ENCODE measurements around the gene FFAR2.
"Not testable (repeated sequence)": the region's sequence is repeated elsewhere in the genome, so short reads cannot be mapped to it uniquely, and the experiment has no call there.

The FFAR2 gene

DNA sequence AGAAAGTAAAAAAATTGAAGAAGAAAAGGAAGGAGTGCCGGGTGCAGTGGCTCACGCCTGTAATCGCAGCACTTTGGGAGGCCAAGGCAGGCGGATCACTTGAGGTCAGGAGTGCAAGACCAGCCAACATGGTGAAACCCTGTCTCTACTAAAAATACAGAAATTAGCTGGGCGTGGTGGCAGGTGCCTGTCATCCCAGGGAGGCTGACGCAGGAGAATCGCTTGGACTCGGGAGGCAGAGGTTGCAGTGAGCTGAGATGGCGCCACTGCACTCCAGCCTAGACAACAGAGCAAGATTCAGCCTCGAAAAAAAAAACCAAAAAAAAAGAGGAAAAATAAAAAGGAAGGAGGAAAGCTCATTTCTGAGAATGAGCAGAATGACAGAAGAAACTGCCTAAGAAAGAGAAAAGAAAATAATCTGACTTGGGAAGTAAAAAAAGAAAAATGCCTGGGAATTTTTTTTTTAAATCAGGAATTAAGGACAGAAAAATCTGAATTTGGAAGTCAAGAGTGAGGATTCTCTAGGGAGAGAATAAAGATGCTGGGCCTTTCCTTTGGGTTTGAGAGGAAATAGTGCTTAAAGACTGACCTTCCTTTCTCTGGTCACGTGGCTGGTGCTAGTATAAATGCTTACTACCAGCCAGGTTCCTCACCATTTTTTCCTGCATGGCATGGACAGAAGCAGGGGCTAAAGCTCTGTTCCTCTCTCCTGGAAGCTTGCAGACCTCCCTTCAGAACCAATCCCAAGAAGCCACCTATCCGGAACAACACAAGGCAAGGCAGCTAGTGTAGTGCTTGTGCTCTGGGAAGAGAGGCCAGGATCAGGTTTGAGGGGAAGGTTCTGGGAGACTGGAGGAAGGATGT lies at the start of gene FFAR2:
Gene FFAR2 (plus strand): TSS at position 652 of the 864 bp plus-strand sequence. CDS start 1,458 bp downstream, outside the sequence.
- no peak for DNase-seq

DNA sequence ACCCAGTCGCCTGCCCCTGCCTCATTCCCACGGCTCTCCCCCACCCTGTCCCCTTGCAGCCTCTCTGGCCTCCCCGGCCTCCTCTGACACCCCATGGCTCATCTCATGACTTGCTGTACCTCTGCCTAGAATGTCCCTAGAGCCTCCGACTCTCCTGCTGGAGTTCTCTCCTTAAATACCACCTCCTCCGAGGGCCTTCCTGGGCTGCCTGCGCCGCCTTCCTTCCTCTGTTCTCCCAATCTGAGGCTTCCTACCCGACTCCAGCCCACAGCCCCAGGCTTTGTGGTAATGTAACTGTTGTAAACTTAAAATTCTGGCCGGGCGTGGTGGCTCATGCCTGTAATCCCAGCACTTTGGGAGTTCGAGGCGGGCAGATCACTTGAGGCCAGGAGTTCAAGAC lies 49.5 kb upstream of the FFAR2 start:
- DNase-seq: no peak

DNA sequence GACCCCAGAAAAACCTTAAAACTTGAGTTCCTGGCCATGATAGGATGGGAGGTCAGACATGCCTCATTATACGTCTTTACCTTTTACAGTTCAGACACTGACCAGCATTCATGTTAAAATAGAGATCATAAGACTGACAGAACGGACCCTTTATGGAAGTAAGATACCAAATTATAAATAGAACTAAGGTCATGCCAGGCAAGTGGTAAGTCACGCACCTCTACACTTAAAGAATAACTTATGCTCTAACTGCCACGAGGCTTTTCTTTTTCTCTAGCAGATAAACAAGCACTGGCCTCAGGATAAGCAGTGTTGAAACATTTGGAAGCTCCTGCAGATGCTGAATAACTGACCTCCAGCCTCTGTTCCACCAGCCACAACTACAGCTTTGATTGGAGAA lies 48.8 kb upstream of the FFAR2 start:
- no peak for DNase-seq

DNA sequence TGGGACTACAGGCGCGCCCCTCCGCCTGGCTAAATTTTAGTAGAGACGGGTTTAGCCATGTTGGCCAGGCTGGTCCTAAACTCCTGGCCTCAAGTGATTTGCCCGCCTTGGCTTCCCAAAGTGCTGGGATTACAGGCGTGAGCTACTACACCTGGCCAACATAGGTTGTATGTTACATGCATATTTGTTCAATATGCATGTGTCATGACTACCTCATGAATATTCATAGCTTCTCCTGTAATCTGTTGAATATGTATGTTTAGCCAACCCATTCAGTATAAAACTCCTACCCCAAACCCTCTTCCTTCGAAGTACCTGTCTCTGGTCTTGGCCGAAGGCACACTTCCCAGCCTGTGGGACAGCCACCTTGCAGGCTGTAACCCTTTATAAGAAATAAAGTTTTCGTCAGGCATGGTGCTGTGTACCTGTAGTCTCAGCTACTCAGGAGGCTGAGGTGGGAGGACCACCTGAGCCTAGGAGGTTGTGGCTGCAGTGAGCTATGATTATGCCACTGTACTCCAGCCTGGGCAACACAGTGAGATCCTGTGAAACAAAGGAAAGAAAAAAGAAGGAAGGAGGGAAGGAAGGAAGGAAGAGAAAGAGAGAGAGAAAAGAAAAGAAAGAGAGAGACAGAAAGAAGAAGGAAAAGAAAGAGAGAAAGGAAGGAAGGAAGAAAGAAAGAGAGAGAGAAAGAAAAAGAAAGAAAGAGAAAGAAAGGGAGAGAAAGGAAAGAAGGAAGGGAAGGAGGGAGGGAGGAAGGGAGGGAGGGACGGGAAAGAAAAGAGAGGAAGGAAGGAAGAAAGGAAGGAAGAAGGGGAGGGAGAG lies 47.9 kb upstream of the FFAR2 start:
- no peak for DNase-seq

DNA sequence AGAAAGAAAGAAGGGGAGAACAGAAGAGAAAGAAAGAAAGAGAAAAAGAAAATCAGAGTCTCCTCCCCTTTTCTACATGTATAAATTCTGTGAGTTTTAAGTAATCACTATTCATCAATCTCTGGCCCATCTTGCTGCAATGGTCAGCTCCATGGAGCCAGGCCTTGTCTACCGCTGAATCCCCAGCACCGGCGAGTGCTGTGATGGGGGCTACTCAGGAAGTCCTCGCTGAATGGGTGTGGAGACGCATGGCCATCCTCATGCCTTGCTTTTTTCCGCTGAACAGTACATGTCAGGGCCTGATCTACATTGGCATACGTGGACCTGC lies 47.3 kb upstream of the FFAR2 start:
- DNase-seq: no peak

DNA sequence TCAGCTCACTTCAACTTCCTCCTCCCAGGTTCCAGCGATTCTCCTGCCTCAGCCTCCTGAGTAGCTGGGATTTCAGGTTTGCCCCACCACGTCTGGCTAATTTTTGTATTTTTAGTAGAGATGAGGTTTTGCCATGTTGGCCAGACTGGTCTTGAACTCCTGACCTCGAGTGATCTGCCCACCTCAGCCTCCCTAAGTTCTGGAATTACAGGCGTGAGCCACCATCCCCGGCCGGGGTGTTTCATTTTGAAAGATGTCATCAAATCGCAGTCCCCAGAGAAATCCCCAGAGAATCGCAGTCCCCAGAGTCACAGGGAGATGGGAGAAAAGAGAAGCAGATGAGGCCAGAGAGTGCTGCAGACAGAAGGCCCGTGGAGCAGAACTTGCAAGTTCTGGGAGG lies 46.6 kb upstream of the FFAR2 start:
- not testable (repeated sequence) for DNase-seq

DNA sequence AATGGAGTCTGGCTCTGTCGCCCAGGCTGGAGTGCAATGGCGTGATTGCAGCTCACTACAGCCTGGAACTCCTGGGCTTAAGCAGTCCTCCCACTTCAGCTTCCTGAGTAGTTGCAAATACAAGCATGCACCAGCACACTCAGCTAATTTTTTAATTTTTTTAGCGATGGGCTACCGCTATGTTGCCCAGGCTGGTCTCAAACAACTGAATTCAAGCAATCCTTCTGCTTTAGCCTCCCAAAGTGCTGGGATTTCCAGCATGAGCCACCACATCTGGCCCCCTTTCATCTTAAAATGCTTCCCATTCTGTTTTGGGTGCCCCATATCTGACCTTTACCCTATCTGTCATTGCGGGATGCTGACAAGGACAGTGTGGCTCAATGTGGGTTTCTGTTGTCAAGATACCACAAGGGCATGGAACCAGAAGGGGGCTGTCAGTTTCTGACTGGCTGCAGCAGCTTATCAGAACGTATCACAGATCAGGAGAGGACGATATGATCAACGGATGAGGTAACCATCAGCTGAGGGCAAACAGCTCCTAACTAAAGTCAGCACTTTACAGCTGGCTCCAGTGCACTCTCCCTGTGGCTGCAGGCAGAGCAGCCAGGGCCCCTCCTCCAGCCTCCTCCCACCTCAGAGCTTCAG lies 44.8 kb upstream of the FFAR2 start:
- DNase-seq: no peak

DNA sequence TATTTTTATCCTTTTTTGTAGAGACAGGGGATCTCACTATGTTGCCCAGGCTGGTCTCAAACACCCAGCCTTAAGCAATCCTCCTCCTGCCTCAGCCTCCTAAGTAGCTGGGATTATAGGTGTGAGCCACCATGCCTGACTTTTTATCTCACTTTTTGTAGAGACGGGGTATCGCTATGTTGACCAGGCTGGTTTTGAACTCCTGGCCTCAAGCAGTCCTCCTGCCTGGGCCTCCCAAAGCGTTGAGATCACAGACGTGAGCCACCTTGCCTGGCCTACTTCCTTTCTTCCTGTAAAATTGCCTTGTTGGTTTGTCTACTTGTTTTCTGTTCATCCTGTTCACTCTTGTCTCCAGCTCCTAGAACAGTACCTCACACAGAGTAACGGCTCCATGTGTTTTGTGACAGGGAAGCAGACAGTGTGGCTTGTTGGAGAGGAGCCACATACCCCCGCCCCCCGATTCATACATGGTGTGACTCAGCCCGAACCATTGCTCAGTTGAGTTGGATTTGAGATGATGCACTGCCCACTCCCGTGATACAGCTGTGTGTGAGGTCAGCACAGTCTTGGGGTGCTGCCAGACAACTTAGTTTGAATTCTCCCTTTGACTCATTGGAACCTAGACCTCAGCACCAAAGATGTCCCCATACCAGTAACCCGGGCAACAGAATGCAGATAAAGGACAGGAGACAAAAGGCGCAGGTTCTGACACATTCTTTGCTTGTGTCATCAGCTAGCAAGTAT lies 43.0 kb upstream of the FFAR2 start:
- no peak for DNase-seq

DNA sequence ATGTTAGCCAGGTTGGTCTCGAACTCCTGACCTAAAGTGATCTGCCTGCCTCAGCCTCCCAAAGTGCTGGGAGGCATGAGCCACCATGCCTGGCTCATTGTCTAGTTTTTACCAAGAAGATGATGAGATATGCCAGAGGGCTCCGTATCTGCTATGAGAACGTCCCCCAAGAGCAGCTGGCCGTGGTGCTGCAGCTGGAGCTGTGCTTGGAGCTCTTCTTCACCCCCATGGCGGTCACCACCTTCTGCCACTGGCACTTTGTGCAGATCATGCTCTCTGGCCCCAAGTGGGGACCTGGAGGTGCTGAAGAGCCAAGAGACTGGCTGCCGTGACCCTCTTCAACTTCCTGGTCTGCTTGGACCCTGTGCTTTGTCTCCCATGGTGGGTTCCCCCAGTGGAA lies 40.4 kb upstream of the FFAR2 start:
- no peak for DNase-seq

DNA sequence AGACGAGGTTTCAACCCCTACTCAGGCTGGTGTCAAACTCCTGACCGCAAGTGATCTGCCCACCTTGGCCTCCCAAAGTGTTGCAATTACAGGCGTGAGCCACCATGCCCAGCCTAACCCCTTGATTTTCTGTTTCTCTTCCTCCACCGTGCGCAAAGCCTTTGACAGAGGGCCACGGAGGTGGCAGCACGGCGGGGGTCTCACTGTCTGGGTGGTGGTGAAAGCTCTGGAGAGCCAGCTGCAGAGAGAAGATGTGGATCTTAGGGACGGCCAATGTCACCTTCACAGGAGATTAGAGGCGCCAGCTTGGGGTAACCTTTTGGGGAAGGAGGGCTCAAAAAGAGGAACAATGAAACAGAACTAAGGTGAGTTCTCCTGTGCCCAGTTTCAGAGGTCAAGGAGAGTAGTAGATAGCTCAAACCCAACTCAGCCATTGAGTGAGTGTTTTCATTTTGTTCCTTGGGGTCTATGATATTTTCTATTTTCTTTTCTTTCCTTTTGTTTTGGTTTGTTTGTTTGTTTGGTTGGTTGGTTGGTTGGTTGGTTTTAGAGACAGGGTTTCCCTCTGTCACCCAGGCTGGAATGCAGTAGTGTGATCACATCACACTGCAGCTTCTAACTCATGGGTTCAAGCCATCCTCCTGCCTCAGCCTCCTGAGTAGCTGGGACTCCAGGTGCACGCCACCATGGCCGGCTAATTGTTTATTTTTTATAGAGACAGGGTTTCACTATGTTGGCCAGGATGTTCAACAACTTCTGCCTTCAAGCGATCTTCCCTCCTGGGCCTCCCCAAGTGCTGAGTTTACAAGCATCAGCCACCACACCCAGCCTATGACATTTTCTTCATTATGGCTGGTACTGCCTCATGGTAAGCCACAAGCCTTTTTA lies 39.5 kb upstream of the FFAR2 start:
- no peak for DNase-seq

DNA sequence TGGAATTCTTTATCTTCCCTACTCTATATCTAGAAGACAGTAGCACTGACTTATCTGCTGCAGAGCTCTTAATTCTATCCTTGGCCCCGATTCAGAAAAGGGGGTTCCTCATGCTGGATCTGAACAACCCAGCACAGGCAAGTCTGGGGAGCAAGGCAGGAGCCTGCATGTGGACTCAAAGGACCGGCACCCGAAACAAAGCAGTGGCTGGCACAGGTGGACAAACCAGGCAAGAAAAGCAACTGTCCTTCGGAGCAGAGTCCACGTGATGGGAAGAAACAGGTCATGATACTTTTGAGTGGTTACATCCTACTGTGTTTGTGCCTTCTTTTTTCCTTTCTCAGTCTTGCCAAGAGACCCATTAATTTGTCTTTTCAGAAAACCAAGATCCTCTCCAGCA lies 38.9 kb upstream of the FFAR2 start:
- no peak for DNase-seq

DNA sequence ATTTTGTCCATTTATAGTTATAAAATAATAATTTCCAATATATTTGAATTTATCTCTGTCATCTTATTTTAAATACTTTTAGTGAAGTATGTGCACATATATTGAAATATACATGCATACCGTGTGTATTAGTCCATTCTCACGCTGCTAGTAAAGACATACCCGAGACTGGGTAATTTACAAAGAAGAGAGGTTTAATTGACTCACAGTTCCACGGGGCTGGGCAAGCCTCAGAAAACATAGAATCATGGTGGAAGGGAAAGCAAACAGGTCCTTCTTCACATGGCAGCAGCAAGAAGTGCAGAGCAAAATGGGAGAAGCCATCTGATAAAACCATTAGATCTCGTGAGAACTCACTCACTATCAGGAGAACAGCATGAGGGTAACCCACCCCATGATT lies 37.6 kb upstream of the FFAR2 start:
- DNase-seq: no peak

DNA sequence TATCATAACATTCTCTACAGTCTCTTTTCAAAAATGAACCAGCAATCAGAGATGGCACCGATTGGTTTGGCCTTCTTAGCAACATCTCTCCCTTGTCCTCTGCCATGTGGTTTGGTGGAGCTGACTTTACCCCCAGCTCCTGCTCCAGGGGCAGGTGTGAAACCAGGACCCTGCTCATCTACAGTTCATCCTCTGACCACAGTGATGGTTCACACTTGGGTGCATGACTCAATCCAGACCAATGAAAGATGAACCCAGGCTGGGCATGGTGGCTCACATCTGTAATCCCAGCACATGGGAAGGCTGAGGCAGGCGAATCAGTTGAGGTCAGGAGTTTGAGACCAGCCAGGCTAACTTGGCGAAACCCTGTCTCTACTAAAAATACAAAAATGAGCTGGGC lies 33.6 kb upstream of the FFAR2 start:
- no peak for DNase-seq

DNA sequence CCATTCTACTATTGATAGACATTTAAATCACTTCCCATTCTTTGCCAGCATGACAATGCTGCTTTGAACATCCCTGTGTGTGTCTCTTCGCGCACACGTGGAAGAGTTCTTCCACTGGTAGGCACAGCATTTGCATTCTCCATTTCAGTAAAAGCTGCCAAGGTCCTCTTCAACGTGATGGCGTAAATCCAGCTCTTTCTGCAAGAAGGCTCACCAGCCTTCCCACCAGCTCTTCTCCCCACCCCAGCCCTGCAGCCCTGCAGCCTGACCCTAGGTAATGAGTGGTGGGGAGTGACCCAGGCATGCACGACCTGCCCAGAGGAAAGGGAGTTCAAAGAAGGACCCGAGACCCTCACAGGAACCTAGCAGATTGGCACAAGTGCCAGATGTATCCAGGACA lies 31.7 kb upstream of the FFAR2 start:
- DNase-seq: no peak

DNA sequence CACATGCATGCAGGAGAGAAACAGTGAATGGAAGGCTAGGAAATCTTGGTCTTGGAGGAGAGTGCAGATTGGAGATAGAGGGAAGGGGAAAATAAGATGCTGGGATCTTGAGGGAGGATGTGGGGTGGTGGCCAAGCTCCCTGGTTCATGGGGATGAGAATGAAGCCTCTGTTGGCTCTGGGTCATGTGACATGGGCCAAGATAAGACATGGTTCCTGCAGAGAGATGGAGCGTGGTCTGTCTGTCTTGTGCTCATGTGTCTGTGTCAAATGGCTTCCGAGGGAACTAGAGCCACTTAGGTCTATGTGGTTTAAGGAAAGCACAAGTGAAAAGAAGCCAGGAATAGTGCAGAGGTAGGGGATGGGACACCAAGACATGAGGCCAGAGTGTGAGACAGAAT lies 30.8 kb upstream of the FFAR2 start:
- no peak for DNase-seq

DNA sequence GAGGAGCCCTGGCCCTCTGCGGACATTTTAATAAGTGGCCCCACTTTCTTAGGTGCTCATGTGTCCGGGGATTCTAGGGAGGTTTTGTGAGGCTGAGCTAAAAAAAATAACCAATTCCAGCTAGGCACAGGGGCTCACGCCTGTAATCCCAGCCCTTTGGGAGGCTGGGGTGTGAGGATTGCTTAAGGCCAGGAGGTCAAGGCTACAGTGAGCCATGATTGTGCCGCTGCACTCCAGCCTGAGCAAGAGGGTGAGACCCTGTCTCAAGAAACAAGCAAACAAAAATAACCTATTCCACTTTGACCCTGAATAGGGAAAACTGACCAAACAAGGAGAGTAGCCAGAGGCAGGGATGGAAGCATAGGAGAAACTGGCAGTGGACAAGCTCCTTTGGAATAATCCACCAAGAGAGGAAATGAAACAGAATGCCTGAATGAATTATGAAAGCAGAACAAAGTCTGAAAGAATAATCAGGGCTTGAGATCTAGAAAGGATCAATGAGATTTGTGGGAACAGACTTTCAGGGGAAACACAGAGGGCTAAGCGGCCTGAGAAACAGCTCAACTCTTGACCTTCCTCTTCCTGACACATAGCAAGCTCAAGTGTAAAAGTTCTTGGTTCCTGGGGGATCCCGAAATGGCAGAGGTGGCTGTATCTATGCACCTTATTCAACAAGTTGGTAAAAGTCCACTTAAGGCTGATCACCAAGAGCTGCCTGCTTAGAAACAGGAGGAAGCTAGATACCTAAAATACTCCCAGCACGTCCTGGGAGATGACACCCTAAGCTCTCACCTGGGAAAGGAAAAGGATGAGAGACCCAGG lies 30.1 kb upstream of the FFAR2 start:
- DNase-seq: no peak

DNA sequence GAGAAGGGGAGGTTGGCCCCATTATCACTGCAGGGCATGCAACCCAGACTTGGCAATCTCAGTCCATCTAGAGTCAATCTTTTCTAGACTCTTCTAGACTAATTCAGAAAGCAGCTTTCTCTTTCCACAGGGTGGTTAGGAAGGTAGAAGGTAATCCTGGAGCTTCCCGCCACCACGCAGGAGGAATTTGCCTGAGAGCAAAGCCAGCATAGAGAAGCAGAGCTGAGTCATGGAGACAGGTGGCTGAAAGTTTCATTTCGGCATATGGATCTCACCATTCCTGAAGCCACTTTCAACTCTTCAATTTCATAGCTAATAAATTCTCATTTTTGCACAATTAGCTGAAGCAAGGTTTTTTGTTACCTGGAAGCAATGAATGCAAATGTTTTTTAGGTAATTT lies 29.0 kb upstream of the FFAR2 start:
- DNase-seq: no peak

DNA sequence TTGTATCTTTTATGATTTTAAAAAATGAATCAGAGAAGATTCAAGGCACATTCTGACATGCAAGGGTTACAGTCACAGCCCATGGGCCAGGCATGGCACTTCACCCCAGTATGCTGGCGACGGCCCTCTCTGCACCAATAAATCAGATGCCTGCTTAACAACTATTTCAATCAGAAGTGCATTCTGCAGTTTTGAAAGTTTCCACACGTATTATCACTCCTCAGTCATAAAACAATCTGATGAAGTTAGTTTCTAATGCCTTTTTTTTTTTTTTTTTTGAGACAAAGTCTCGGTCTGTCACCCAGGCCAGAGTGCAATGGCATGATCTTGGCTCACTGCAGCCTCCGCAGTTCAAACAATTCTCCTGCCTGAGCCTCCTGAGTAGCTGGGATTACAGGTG lies 28.3 kb upstream of the FFAR2 start:
- no peak for DNase-seq

DNA sequence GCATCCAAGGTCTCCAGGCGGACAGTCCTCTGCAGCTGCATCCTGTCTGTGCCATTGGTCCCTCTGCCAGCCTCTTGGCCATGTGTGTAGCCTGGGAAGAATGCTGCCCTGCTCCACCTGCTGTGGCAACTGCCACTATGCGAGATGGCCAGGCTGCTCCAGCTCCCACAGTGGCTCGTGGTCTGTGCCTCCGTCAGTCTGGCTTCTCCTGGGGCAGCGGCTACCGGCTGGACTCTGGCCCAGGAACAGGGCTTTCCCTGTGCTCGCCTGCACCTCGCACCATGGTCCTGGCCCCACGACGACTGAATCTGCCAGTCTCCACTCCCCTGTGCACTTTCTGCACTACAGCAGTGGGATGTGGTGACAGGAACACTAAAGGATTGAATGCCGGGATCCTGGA lies 26.7 kb upstream of the FFAR2 start:
- DNase-seq: no peak

DNA sequence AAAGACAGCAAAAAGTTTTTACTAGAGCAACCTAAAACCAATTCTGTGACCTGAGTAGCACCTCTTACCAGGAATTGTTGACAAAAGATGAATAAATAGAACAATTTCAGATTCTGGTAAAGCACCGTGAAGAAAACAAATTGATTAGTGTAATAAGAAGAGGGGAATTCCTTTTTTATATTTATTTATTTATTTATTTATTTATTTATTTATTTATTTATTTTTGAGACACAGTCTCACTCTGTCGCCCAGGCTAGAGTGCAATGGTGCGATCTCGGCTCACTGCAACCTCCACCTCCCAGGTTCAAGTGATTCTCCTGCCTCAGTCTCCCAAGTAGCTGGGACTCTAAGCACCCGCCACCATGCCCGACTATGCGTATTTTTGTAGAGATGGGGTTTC lies 24.7 kb upstream of the FFAR2 start:
- not testable (repeated sequence) for DNase-seq

DNA sequence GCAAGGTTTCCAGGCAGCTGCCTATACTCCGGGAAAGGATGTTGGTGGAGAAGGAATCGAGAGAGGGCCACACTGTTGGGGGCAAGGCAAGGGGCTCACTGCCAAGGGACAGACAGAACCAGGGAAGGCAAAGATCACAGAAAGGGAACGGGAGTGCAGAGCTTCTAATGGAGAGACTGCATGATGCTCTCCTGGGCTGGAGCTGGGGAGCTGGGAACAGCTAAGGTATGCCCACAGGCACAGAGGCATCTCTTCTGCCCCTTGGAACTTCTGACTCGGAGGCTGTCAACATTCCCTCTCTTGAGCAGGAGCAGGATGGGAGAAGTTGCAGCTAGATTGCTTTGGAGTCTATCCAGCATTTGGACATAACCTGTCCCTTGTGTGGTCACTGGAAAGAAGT lies 22.4 kb upstream of the FFAR2 start:
- no peak for DNase-seq

Measured in NCI-H187 treated with DMSO at 0.1 percent for 48 hours (cell line).